B cell (primary cell): Measurements from ENCODE around the gene MPP7. TPM values are rescaled to one million over a fixed set of nuclear protein-coding genes. Genes with fewer than 3 reads are reported as not detected.

Experiments used
- ATAC-seq: fragments of 200-7000 bp; cut with Tn5 transposase; one replicate; pipeline ENCODE4 v1.10.0; 2021; ENCODE audit warnings: low read depth, mild to moderate bottlenecking, moderate number of reproducible peaks, moderate library complexity
- CTCF ChIA-PET: fragments of 350-600 bp; sonication (Branson Sonifier 250); formaldehyde crosslinking; loops from one replicate; lab custom pipeline; 2021; ENCODE audit warnings: antibody characterized with exemption, inconsistent platforms; lab: Charles Lee
- POLR2A ChIA-PET: fragments of 350-600 bp; sonication (Branson Sonifier 250); formaldehyde crosslinking; loops from one replicate; lab custom pipeline; 2021; ENCODE audit warnings: antibody characterized with exemption; lab: Charles Lee
- DNase-seq: peaks from one replicate; pipeline ENCODE4 v3.0.0; 2013
- H2AFZ ChIP-seq: 2 replicates; pipeline ENCODE4 v1.6.1; 2012; ENCODE audit warnings: mild to moderate bottlenecking, low read depth, low read length; ENCODE audit not compliant: insufficient read depth, poor library complexity, severe bottlenecking
- H3K27ac ChIP-seq, 2 donors: 1 replicate in 1 of 2; 2 replicates in 1 of 2; pipeline ENCODE4 v1.5.1; 2012 to 2013; ENCODE audit warnings: low read length in 2 of 2, mild to moderate bottlenecking in 2 of 2, moderate library complexity in 1 of 2
- H3K27me3 ChIP-seq, 4 experiments: fragments of 200-600 bp in 1 of 4; sonication (generic) in 1 of 4; replicated peaks in 1 of 4; 1 replicate in 2 of 4; 2 replicates in 2 of 4; pipeline versions ENCODE4 v1.6.1 to v1.7.0; 2013 to 2016; ENCODE audit warnings: low read length in 3 of 4, mild to moderate bottlenecking in 2 of 4, mixed read lengths in 1 of 4, moderate library complexity in 1 of 4; ENCODE audit not compliant: insufficient read depth in 4 of 4, control insufficient read depth in 3 of 4; ENCODE audit errors: control extremely low read depth in 1 of 4
- H3K36me3 ChIP-seq, 2 experiments: replicated peaks in 1 of 2; 1 replicate in 1 of 2; 2 replicates in 1 of 2; pipeline versions ENCODE4 v1.6.1 to v1.7.1; 2013; ENCODE audit warnings: low read length in 1 of 2; ENCODE audit not compliant: insufficient read depth in 2 of 2, control insufficient read depth in 1 of 2; ENCODE audit errors: control extremely low read depth in 1 of 2, extremely low read depth in 1 of 2
- H3K4me1 ChIP-seq, 2 donors: fragments of 200-600 bp in 1 of 2; sonication (generic) in 1 of 2; 1 replicate in 1 of 2; 2 replicates in 1 of 2; pipeline versions ENCODE4 v1.5.1 to v1.6.1; 2013 to 2017; ENCODE audit warnings: low read length in 2 of 2; ENCODE audit not compliant: control insufficient read depth in 2 of 2, insufficient read depth in 2 of 2
- H3K4me2 ChIP-seq: replicated peaks from 2 replicates; pipeline ENCODE3; 2012; ENCODE audit warnings: mild to moderate bottlenecking, low read depth, low read length; ENCODE audit not compliant: poor library complexity, severe bottlenecking
- H3K4me3 ChIP-seq, 5 experiments: fragments of 200-600 bp in 1 of 5; sonication (generic) in 1 of 5; 1 replicate in 3 of 5; 2 replicates in 2 of 5; pipeline versions ENCODE4 v1.5.1 to v1.7.0; 2011 to 2016; ENCODE audit warnings: low read length in 4 of 5, mild to moderate bottlenecking in 4 of 5, low read depth in 2 of 5, control low read depth in 1 of 5, moderate library complexity in 1 of 5; ENCODE audit not compliant: insufficient read depth in 1 of 5; ENCODE audit errors: control extremely low read depth in 1 of 5, extremely low read depth in 1 of 5
- H3K79me2 ChIP-seq: fragments of 200-600 bp; sonication (generic); one replicate; pipeline ENCODE4 v1.6.0; 2016; ENCODE audit warnings: low read length; ENCODE audit not compliant: control insufficient read depth, insufficient read depth
- H3K9ac ChIP-seq: fragments of 200-600 bp; sonication (generic); 2 replicates; pipeline ENCODE4 v1.6.1; 2017; ENCODE audit warnings: mild to moderate bottlenecking, low read length, moderate library complexity
- H3K9me3 ChIP-seq, 3 donors: one replicate each; pipeline versions ENCODE4 v1.6.1 to v1.7.1; 2013; ENCODE audit warnings: low read length in 2 of 3; ENCODE audit not compliant: control insufficient read depth in 2 of 3, insufficient read depth in 1 of 3; ENCODE audit errors: control extremely low read depth in 1 of 3
- H4K20me1 ChIP-seq: 2 replicates; pipeline ENCODE4 v1.6.0; 2012; ENCODE audit warnings: mild to moderate bottlenecking, low read length; ENCODE audit not compliant: insufficient read depth, control insufficient read depth, poor library complexity, severe bottlenecking
- H3K27ac Mint-ChIP-seq: one replicate; pipeline ENCODE4 v1.8.0; 2021; ENCODE audit warnings: mixed read lengths
- H3K27me3 Mint-ChIP-seq: one replicate; pipeline ENCODE4 v1.8.0; 2021; ENCODE audit warnings: mixed read lengths
- H3K4me1 Mint-ChIP-seq: one replicate; pipeline ENCODE4 v1.8.0; 2021; ENCODE audit warnings: mixed read lengths
- H3K4me3 Mint-ChIP-seq: one replicate; pipeline ENCODE4 v1.8.0; 2021; ENCODE audit warnings: mixed read lengths
- H3K9me3 Mint-ChIP-seq: one replicate; pipeline ENCODE4 v1.8.0; 2022; ENCODE audit warnings: mixed read lengths; ENCODE audit not compliant: insufficient read depth
- CTCF ChIP-seq: fragments of 200-600 bp; IDR thresholded peaks from one replicate; pipeline ENCODE4 v1.8.0; 2022; ENCODE audit warnings: antibody characterized with exemption, mild to moderate bottlenecking
- EZH2 ChIP-seq: IDR thresholded peaks from 2 replicates; pipeline ENCODE4 v1.6.1; 2012; ENCODE audit warnings: borderline replicate concordance, low read depth, mild to moderate bottlenecking, moderate library complexity, low read length; ENCODE audit not compliant: insufficient read depth, poor library complexity, severe bottlenecking
- WGBS: methylation state at CpG from one replicate; pipeline ENCODE4 v1.1.5; 2013; ENCODE audit warnings: missing lambda C conversion rate; ENCODE audit not compliant: insufficient coverage; 5-methylcytosine and 5-hydroxymethylcytosine counted together
- intact Hi-C: fragments of 100-400 bp; cut with micrococcal nuclease; formaldehyde crosslinking; loops from one replicate; pipeline ENCODE4 v1.10.0; 2022
- polyA plus RNA-seq: library from polyadenylated mRNA; depleted of rRNA; stranded (reverse); fragments of >200 nt; gene quantifications from 2 replicates; pipeline ENCODE4 v1.2.3, GENCODE V29; 2012
- total RNA-seq, 2 donors: library from RNA; stranded (reverse); fragments of 120-200 nt in 1 of 2; gene quantifications; 1 replicate in 1 of 2; 2 replicates in 1 of 2; pipeline versions ENCODE4 v1.2.3 to v1.2.4, GENCODE V29; 2013 to 2022

MPP7 gene
- total and polyA plus RNA-seq, 2 donors (not counting 1 experiment from before 2014, with no cell fraction given): 2.1 to 13.1 TPM

- no peak overlapping the region for H3K9ac ChIP-seq
- H3K4me2 ChIP-seq: no peak overlapping the region
- ChIA-PET CTCF (interaction anchor here (0.6 to 3.1 kb wide), 9 partner anchors 11 to 1211 kb away, joined by 3 to 12 read pairs (median 4); partner anchors contain the start of gene MPP7), POLR2A (no interaction called here)
- H4K20me1 ChIP-seq: no peaks in the 10 kb centered on the region
- no peak overlapping the region for H2AFZ ChIP-seq
- H3K79me2 ChIP-seq: no peaks in the 10 kb centered on the region
- Mint-ChIP-seq H3K4me3 (no peak overlapping the region), H3K27ac (no peak overlapping the region), H3K9me3 (no peaks in the 10 kb centered on the region), H3K27me3 (peaks cover 4% of the 10 kb centered on the region), H3K4me1 (peaks cover 20% of the 10 kb centered on the region)
- DNase-seq (no peak), ATAC-seq (no peak)
- no peaks in the 10 kb centered on the region for H3K9me3 ChIP-seq
- intact Hi-C loops: no loop called here
- TF ChIP-seq CTCF (no peak), EZH2 (no peak)
- no peak overlapping the region for H3K27ac ChIP-seq
- peaks cover 0 to 5% (median 0%) of the 10 kb centered on the region in 4 experiments for H3K27me3 ChIP-seq
- peaks cover under 1 to 13% of the 10 kb centered on the region in 2 donors for H3K4me1 ChIP-seq
- no peaks in the 10 kb centered on the region for H3K36me3 ChIP-seq
- WGBS: 76% methylated on average over 2 of the region's 3 CpGs
- H3K4me3 ChIP-seq: no peak overlapping the region
Observed at GRCh38 chr10:28327491-28327880, 24.6 kb upstream of the MPP7 start.

- DNase-seq (no peak), ATAC-seq (no peak)
- peaks cover 0 to 5% (median 0%) of the 10 kb centered on the region in 4 experiments for H3K27me3 ChIP-seq
- Mint-ChIP-seq H3K27me3 (peaks cover 4% of the 10 kb centered on the region), H3K4me3 (no peak overlapping the region), H3K9me3 (no peaks in the 10 kb centered on the region), H3K4me1 (peaks cover 19% of the 10 kb centered on the region), H3K27ac (peak overlapping the region; percentile 11)
- H3K27ac ChIP-seq: no peak overlapping the region
- no peak overlapping the region for H3K9ac ChIP-seq
- H4K20me1 ChIP-seq: no peaks in the 10 kb centered on the region
- peak overlapping the region; percentile 7 for H3K4me2 ChIP-seq
- ChIA-PET POLR2A (no interaction called here), CTCF (interaction anchor here (0.6 to 3.1 kb wide), 9 partner anchors 12 to 1211 kb away, joined by 3 to 12 read pairs (median 4); partner anchors contain the start of gene MPP7)
- no peaks in the 10 kb centered on the region for H3K9me3 ChIP-seq
- H3K36me3 ChIP-seq: no peaks in the 10 kb centered on the region
- intact Hi-C loops: no loop called here
- H3K4me1 ChIP-seq: peaks cover 0 to 10% of the 10 kb centered on the region in 2 donors
- WGBS: 34% methylated on average over 5 of the region's 10 CpGs
- peak overlapping the region; percentile 43 for H2AFZ ChIP-seq
- no peak for TF ChIP-seq CTCF
- no peak for TF ChIP-seq EZH2
- H3K4me3 ChIP-seq: no peak overlapping the region
- no peaks in the 10 kb centered on the region for H3K79me2 ChIP-seq
Observed at GRCh38 chr10:28326516-28327490, 23.9 kb upstream of the MPP7 start.
